GM12878 (cell line): ENCODE measurements around the gene TRIB2.

Experiments used
- CTCF ChIP-seq, 3 experiments: IDR thresholded peaks in 2 of 3; conservative IDR thresholded peaks in 1 of 3; 2 replicates each; pipeline ENCODE4 v1.5.1; 2011; ENCODE audit warnings: low read depth in 3 of 3, low read length in 3 of 3, mild to moderate bottlenecking in 3 of 3, control low read depth in 2 of 3, moderate library complexity in 2 of 3, inconsistent platforms in 1 of 3, mixed read lengths in 1 of 3; ENCODE audit not compliant: control insufficient read depth in 2 of 3, insufficient read depth in 1 of 3; ENCODE audit errors: extremely low read depth in 1 of 3
- GABPA ChIP-seq: IDR thresholded peaks from 2 replicates; pipeline ENCODE4 v1.6.1; 2014; ENCODE audit warnings: antibody characterized with exemption, low read depth, mild to moderate bottlenecking, inconsistent platforms
- POLR2AphosphoS5 ChIP-seq: IDR thresholded peaks from 2 replicates; pipeline ENCODE4 v1.6.1; 2011; ENCODE audit warnings: mild to moderate bottlenecking, low read length, inconsistent platforms

DNA sequence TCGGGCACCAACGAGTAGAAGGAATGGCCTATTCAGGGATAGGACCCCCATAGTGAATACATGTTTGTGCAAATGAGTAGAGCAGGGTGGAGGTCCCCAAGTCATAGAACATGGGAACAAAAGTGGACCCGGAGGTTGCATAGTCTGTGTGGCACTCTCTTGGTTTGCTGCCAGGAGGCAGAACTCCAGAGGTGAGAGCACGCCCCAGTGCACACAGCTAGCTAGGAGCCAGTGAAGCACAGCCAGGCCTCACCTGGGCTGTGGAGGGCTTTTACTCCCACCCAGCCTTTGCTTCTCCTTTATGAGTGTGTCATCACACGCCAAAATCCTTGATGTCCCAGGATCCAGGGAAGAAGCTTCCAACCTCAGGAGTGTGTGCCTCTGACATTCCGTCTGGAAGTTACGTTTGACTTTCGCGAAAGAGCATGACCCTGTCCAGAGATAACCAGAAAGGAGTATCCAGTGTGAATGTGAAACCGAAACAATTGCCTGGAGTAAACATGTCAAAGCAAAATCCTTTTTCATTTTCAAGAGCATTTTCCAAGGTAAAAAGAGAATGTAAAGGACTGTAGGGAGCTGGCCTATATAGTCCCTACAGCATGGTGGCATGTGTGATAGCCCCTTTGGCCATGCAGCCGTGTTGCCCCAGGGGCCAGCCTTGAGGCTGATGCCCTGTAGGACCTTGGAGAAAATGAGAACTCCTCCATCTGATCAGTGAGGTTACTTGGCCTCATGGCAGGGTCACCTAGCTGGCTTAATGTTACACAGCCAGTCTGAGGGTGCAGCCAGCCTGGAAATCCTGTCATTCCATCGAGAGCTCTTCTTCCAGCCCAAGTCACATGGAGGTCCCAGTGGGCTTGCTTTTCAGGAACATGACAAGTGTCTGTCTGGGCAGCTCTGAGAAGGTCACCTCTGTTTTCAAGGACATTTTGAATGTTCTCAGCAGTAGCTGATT lies 8.8 kb downstream of the TRIB2 start:
- TF ChIP-seq POLR2AphosphoS5 (no peak), CTCF (IDR thresholded peaks at IDR 0.05 in 2 of 3, conservative IDR thresholded peaks at IDR 0.05 in 1 of 3; ENCODE audit: control insufficient read depth in 2 of 3, extremely low read depth in 1 of 3, insufficient read depth in 1 of 3, low read depth in 3 of 3, low read length in 3 of 3) (no peak), GABPA (no peak)
